GM21825 (cell line): ENCODE measurements around the gene THAP2.
"Not testable (repeated sequence)": the region's sequence is repeated elsewhere in the genome, so short reads cannot be mapped to it uniquely, and the experiment has no call there.

ENCODE experiments used
- ATAC-seq: cut with Tn5 transposase; IDR thresholded peaks from one replicate; pipeline ENCODE4 v1.9.1; 2021; ENCODE audit warnings: mild to moderate bottlenecking, moderate library complexity; ENCODE audit not compliant: unreplicated experiment

Gene THAP2

DNA sequence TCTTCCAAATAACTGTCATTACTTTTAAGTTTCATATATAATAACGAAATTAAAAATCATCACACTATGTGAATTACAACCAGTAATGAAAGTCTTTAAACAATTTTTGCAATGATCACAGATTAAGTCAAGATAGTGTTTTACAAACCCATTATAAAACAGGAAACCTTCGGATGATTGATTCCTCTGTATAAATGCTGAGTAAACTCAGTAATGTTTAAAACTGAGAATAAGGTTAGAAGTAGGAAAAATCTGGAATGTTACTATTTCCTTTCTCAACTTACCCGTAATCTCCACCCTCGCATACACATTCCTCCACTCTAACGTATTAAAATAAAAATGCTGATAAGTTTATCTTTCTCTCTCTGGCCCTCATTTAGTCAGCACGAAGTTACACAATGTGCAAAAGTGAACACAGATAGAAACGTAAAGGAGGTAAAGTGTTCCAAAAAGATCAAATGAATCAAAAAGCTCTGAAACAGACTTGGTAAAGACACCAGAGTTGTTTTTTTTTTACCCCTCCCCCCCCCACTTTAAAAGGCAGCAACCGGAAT is 2.0 kb upstream of the THAP2 start:
- no peak for ATAC-seq

DNA sequence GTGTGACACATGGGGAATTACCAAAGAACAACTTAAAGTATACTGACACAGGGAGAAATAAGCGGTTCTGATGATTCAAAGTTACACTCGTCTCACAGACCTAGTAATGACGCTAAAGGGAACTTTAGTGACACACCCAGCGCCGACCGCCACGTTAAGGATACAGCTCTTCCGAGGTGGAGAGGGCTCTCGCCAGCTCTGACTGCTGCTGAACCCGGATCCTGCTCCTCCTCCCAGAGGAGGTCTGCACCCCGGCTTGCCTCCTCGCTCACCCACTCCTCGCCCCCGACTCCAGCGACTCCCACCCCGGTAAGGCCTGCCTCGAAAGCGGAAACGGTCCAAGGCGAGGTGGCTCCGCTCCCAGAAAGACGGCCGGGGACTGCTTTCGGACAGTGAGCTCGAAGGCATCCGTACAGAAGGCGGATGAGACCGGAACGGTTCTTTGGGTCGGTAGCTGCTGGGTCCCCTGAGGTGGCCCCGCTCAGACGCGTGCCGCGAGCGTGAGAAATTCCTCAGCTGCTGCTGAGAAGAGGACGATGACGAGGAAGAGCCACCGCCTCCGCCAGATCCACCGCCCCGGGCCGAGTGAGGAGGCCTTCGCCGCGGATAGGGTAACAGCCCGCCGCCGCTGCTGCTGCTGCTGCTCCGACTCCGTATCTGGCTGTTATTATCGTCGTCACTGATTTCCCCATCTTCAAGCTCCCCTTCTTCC is 1.1 kb upstream of the THAP2 start:
- peak; percentile 24 for ATAC-seq

DNA sequence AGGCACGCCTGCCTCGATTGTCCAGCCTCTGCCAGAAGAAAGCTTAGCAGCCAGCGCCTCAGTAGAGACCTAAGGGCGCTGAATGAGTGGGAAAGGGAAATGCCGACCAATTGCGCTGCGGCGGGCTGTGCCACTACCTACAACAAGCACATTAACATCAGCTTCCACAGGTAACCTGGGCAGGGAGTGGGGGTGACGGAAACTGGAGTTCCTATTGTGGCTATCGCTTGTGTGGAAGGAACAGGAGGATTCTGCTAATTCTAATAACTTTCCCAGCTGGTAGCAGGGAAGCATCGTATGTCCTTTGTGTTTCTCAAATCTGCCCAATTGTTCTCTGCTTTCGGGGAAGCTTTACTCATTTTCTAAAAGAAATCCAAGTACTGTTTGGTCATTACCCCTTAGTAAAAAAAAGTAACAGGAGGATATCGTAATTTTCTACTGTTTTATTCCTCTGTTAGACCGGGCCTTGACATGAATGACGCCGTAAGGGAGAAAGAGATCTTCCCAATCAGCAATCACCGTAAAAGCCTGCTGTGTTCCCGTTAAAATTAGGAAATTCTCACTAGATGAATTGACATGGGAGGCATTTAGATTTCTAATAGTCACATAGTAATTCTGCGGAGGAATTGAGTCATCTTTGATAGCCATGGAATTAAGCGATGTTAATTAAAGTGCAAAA is 449 bp downstream of the THAP2 start:
- ATAC-seq = no peak

DNA sequence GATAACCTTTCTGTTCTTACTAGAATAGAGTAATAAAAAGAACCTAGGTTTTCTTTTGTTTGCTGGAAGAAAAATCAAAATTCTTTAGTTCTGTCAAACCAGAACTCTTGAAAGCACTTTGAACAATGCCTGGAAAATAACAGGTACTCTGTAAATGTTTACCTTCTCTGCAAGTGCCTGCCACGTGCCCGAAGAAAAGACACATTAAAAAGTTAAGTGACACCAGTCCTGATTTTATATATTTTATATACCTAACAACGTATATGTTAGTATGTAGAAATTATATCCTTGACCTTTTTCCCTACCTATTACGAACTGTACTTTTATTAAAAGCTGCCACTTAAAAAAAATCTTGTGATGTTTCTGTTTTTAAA is 976 bp downstream of the THAP2 start:
- no peak for ATAC-seq

DNA sequence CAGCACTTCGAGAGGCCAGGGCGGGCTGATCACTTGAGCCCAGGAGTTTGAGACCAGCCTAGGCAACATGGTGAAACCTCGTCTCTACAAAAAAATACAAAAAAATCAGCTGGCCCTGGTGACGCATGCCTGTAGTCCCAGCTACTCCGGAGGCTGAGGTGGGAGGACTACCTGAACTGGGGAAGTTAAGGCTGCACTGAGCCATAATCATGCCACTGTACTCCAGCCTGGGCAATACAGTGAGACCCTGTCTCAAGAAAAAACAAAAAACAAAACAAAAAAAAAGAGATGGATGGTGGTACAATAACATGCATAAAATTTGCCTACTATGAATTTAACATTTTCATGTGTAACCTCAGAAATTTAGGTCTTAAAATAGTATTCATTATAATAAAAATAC is 2.2 kb downstream of the THAP2 start:
- no peak for ATAC-seq

DNA sequence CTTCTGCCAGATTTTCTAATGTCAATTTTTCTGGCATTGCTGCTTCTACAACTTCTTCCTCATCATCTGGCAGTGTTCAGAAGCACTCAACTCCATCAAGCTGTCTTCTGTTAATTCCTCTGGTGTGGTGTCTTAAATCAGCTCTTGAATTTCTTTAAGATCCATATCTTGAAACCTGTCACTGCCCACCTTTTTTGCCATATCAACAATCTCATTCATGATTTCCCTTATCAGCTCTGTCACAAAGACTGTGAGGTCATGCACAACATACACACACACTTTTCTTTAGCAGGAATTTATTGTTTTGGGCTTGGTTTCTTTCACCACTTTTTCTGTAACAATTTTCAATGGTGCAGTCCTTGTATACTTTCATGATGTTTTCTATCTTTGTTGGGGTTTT is 7.2 kb downstream of the THAP2 start:
- no peak for ATAC-seq

DNA sequence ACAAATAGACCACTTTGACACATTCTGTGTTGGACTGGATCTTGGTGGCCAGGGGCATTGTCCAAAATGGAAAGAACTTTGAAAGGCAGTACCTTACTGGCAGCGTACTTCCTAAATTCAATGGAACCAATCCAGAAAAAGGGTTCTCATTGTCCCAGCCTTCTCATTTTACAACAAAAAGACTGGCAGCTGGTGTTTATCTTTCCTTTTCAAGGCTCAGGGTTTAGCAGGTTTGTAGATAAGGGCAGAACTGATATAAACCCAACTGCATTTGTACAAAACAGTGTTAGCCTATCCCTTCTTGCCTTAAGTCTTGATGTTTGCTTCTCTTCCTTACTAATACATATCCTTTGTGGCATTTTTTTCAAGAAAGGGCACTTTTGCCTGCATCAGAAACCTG is 7.7 kb downstream of the THAP2 start:
- ATAC-seq = no peak

DNA sequence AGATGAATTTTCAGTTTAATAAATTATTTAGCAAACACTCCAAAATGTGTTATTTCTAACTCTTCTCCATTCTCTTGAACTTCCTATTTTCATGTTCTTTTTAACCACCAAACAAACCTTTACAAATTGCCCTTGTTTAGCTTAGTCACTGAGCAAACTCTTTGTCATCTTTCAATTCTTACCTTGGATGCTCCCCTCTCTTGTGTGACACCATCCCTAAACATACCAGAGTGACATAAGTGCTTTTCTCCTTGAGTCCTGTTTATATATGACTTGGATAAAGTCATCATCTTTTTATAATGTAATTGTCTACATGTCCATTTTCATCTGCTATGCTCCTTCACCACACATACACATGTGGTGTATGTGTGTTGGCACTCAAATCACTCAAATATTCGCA is 18.4 kb downstream of the THAP2 start:
- no peak for ATAC-seq

DNA sequence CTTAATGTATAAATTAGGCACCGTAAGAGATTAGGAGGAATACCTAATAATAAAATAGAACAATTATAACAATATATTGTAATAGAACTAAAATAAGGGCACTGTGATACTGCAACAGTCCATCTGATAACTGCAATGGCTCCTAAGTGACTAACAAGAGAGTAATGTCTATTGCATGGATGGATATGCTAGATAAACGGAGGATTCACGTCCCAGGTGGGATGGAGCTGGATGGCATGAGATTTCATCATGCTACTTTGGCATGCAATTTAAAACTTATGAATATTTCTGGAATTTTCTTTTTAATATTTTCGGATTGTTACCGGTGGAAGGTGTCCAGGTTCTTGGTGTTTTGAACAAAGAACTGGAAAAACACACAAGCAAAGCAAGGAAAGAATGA is 19.5 kb downstream of the THAP2 start:
- no peak for ATAC-seq

DNA sequence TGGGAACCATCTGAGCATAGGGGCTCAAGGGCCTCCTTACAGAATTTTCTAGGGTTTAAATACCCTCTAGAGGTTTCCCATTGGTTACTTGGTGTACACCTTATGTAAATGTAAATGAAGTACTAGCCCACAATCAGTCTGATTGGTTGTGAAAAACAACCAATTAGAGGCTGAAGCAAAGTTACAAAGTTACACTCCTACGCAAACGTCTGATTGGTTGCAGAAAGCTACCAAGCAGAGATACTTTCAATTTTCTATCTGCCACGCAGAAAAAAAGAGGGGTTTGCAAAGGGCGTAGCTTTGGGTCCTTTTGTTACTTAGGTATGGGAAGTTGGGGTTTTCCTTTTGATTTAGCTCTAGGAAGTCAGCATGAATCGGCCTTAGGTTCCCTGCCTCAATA is 20.0 kb downstream of the THAP2 start:
- no peak for ATAC-seq

DNA sequence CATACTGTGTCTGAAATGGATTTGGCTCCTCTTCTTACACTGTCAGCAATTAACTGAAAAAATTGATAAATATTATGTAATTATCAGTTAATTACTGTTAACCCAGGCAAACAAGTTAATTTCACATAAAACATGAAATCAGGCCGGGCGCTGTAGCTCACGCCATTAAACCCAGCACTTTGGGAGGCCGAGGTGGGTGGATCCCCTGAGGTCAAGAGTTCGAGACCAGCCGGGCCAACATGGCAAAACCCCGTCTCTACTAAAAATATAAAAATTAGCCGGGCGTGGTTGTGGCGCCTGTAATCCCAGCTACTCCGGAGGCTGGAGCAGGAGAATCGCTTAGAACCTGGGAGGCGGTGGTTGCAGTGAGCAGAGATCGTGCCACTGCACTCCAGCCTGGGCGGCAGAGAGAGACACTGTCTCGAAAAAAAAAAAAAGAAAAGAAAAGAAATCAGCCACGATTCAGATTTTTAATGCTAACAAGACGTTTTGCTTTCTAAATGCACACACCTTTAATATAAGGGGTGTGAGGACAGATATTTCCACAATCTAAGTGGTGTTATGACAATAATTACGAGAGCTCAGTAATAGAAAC is 21.3 kb downstream of the THAP2 start:
- ATAC-seq = no peak

DNA sequence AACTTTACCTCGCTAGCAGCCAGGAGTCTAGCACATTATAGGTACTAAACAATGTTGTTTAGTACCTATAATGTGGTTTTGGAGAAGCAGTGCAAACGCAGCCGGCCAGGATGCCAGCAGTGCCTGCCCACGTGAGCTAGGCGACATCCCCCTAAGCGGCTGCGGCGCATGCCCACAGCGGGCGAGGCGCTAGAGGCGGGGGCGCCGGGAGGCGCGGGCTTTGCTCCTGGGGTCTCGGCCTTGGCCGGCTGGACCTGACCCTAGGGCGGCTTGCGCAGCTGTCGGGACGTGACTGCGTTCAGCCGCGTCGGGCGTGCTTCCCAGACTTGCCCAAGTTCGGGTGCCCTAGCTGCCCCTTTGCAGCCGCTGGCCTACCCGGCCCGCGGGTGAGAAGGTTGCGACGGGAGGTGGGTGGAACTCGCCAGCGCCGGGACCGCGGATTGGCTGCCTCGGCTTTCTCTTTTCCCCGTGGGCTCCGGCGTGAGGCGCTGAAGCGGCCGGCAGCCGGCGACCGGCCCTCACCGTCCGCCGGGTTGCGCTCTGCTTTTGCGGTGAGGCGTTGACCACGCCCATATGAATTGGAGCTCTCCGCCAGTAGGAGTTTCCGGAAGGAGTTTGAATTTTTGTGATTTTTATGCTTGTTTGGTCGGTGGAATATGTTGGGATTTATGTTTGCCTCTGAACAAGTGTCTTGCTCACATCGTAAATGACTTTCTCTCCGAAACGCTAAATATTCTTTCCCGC is 22.0 kb downstream of the THAP2 start, which contains the start of gene TMEM19:
TSS of gene TMEM19 (plus strand) at position 169 of the 744 bp plus-strand sequence. CDS start 599 bp downstream, outside the sequence.
- peak; percentile 88 for ATAC-seq

DNA sequence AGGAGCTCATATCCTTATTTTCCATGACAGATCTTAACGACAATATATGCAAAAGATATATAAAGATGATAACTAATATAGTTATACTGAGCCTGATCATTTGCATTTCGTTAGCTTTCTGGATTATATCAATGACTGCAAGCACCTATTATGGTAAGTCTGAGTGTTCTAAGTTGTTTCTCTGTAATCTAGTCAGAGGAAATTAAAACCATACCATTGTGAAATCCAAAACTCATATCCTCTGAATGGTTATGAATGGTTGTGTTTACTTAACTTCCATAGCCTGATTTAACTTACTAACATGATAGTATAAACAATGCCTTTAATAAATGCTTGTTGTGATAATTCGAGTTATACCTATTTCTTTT is 22.5 kb downstream of the THAP2 start:
- ATAC-seq = no peak

DNA sequence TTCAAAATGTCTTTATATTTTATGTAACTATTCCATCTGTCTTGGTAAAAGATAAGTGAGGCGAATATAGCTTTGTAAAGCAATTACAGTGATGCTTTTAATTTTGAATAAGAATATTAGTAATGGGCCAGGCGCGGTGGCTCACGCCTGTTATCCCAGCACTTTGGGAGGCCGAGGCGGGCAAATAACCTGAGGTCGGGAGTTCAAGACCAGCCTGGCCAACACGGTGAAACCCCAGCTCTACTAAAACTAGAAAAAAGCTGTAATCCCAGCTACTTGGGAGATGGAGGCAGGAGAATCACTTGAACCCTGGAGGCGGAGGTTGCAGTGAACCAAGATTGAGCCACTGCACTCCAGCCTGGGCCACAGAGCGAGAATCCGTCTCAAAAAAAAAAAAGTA is 23.1 kb downstream of the THAP2 start:
- ATAC-seq = not testable (repeated sequence)

DNA sequence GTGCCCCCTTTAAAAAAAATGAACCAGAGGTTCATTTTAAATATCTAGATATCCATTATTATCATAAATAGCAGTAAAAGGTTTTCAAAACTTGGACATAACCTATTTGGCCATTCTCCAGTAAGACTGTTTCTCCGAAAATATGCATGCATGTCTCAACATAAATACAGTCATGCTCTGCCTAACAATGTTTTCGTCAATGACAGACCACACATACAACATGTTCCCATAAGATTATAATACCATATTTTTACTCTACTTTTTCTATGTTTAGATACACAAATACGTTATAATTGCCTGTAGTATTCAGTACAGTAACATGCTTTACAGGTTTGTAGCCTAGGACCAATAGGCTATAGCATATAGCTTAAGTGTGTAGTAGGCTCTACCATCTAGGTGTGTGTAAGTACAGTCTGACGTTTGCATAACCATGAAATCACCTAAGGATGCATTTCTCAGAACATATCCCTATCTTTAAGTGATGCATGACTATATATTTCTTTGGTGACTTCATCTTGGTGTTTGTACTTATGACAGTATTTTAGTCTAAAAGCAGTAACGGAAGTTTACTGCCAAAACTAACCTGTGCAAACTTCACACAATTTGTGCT is 25.0 kb downstream of the THAP2 start:
- ATAC-seq = no peak

DNA sequence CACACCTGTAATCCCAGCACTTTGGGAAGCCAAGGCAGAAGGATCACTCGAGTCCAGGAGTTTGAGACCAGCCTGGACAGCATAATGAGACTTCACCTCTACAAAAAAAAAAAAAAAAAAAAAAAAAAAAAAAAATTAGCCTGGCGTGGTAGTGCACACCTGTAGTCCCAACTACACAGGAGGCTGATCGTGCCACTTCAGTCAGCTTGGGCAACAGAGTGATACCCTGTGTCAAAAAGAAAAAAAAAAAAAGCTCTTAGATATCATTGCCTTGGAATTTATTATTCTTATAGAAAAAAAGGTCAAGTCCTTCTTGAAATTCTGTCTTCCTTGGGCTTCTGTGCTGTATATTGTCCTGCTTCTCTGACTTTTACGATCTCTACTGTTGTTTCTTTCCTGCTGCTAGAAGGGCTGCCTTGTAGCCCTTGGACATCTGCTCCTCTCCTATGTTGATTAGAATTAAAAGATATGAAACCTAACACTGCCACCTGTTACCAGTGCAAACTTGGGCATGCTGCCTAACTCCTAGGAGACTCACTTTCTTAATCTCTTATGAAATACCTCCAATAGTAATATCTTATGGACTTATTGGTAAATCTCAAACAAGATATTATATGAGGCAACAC is 27.5 kb downstream of the THAP2 start:
- ATAC-seq = no peak

DNA sequence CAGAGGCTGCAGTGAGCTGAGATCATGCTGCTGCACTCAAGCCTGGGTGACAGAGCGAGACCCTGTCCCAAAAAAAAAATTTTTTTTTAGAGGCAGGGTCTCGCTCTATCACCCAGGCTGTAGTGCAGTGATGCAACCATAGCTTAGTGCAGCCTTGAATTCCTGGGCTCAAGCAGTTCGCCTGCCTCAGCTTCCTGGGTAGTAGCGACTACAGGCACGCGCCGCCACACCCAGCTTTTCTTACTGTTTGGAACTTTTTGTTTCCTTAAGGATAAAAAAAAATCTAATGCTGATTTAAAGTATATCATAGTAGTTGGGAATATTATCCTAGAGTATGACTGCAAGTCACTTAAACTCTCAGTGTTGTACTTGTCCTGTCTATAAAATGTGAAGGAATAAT is 29.0 kb downstream of the THAP2 start:
- no peak for ATAC-seq

DNA sequence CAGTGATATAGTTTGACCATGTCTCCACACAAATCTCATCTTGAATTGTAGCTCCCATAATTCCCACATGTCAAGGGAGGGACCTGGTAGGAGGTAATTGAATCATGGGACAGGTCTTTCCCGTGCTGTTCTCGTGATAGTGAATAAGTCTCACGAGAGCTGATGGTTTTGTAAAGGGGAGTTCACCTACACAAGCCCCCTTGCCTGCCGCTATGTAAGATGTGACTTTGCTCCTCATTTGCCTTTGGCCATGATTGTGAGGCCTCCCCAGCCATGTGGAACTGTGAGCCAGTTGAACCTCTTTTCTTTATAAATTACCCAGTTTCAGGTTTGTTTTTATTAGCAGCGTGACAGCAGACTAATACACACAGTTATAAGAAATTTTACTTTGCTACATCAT is 29.6 kb downstream of the THAP2 start:
- ATAC-seq = peak; percentile 15

DNA sequence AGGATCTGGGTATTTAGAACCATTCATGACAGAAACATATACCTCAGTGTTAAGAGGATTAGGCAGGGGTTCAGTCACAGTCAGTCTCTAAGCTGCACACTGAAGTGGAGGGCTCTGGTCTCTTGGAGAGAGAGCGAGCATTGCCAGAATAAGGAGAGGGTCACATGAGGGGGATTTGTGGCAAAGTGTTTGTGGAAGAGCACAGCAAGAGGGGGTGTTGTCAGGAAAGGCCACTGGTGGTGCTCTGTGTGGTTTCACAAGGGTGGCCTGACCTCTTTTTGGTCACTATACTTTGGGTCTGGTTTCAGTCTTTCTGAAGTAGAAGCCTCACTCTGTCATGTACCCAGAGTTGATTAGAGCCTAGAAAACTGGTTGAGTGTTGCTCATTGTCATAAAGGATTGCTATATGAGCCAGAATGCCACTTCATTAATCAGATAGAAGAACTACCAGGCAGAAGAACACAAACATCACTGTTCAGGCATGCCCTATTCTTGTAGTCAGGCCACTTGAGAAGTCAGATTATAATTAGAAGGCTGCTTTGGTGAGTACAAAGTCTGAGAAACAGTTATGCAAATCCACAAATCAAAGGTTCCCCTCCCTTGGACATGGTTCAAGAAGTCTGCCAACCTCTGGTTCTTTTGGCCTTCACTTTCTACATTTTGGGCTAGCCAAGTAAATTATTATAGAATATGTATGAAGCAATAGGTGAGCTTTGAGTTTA is 30.2 kb downstream of the THAP2 start:
- peak; percentile 86 for ATAC-seq

DNA sequence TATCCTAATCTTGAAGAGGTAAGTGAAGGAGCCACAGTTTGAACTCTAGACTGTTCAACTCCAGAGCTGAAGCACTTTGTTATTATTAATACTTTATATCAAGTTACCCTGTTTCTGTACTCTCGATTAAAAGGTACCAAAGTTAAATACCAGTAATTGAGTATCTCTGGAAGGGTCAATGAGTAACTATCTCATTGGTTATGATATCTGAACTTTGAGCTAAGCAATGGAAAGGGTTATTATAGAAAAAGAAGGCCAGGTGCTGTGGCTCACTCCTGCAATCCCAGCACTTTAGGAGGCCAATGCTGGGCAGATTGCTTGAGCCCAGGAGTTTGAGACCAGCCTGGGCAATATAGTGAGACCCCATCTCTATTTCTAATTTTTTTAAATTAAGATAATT is 31.7 kb downstream of the THAP2 start:
- ATAC-seq = no peak
